ENCODE data around the gene SMTN.

DNA sequence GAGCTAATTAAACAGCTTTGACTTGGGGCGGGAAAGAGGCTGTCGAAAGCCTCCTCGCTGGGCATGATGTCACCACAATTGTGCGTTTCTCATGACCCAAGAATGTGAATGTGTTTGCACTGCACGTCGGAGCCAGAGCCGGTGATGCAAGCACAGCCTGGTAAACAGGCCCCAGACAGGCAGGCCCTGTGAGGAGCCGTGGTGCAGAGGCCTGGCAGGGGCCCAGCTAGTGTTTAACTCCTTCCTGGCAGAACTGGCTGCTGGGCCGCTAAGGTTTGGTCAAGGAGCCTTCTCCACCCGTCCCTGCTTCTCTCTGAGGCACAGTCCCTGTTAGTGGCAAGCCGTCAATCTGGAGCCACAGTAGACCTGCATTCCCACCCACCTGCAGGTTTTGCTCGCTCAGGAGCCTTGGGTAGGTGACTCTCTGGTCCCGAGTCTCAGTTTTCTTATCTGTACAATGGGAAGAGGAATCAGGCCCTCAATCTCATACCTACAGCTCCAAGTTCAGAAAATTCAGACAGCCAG lies 25.4 kb upstream of the SMTN start:
- TF ChIP-seq, protein P1, sequence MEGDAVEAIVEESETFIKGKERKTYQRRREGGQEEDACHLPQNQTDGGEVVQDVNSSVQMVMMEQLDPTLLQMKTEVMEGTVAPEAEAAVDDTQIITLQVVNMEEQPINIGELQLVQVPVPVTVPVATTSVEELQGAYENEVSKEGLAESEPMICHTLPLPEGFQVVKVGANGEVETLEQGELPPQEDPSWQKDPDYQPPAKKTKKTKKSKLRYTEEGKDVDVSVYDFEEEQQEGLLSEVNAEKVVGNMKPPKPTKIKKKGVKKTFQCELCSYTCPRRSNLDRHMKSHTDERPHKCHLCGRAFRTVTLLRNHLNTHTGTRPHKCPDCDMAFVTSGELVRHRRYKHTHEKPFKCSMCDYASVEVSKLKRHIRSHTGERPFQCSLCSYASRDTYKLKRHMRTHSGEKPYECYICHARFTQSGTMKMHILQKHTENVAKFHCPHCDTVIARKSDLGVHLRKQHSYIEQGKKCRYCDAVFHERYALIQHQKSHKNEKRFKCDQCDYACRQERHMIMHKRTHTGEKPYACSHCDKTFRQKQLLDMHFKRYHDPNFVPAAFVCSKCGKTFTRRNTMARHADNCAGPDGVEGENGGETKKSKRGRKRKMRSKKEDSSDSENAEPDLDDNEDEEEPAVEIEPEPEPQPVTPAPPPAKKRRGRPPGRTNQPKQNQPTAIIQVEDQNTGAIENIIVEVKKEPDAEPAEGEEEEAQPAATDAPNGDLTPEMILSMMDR (IDR thresholded peaks at IDR 0.05): no peak
- TF ChIP-seq EP300 (IDR thresholded peaks at IDR 0.05) (peak; percentile 79), POLR2A (IDR thresholded peaks at IDR 0.05) (peak; percentile 31)
